ENCODE results near the gene DDX4.

Gene DDX4

GRCh38 chr5:55701462-55702103 is 36.3 kb upstream of the DDX4 start:
- H3K4me3 ChIP-seq (ENCODE audit: insufficient read depth in 1 of 2, low read depth in 1 of 2, low read length in 2 of 2): no peak overlapping the region
- H4K91ac ChIP-seq (ENCODE audit: low read length): no peak overlapping the region
- H3K27ac ChIP-seq (ENCODE audit: low read length, poor library complexity, severe bottlenecking): no peak overlapping the region
- H3K9ac ChIP-seq (ENCODE audit: low read length): no peak overlapping the region
- no peak overlapping the region for H3K23ac ChIP-seq (ENCODE audit: low read length in 2 of 2)
- H4K8ac ChIP-seq (ENCODE audit: low read length): no peak overlapping the region
- H2BK120ac ChIP-seq (ENCODE audit: low read depth, low read length): no peak overlapping the region
- H3K18ac ChIP-seq (ENCODE audit: low read depth in 1 of 2, low read length in 2 of 2): no peak overlapping the region
- no peak overlapping the region for H2BK12ac ChIP-seq (ENCODE audit: low read length in 2 of 2)
- H2AK5ac ChIP-seq (ENCODE audit: low read length, severe bottlenecking): no peak overlapping the region
- no peak for DNase-seq
- no peaks in the 10 kb centered on the region for H3K4me1 ChIP-seq (ENCODE audit: control insufficient read depth, insufficient read depth, low read depth, low read length)
- H2BK5ac ChIP-seq (ENCODE audit: low read depth, low read length, poor library complexity, severe bottlenecking): no peak overlapping the region
- H3K79me1 ChIP-seq (replicated peaks; ENCODE audit: low read length, poor library complexity, severe bottlenecking): peaks cover 2% of the 10 kb centered on the region
- H3K36me3 ChIP-seq (ENCODE audit: control insufficient read depth in 1 of 2, insufficient read depth in 2 of 2, low read depth in 1 of 2, low read length in 2 of 2): peaks cover 2 to 12% of the 10 kb centered on the region in 2 experiments
- H3K4me2 ChIP-seq (ENCODE audit: low read length, poor library complexity, severe bottlenecking): no peak overlapping the region
- 91% methylated on average over 1 of the region's 3 CpGs for WGBS
- no peaks in the 10 kb centered on the region for H3K9me3 ChIP-seq (ENCODE audit: control insufficient read depth, low read length)
- H2AFZ ChIP-seq (ENCODE audit: low read depth, low read length): no peak overlapping the region
- H3K4ac ChIP-seq (ENCODE audit: low read depth in 1 of 2, low read length in 2 of 2): no peak overlapping the region
- H2BK15ac ChIP-seq (ENCODE audit: low read depth, poor library complexity, severe bottlenecking): no peak overlapping the region
- H3K14ac ChIP-seq (ENCODE audit: low read length in 2 of 2): no peak overlapping the region
- no peaks in the 10 kb centered on the region for H3K27me3 ChIP-seq (ENCODE audit: control insufficient read depth in 1 of 2, insufficient read depth in 1 of 2, low read length in 2 of 2)

- no peak overlapping the region for H3K18ac ChIP-seq (ENCODE audit: low read depth in 1 of 2, low read length in 2 of 2)
- H2BK5ac ChIP-seq (ENCODE audit: low read depth, low read length, poor library complexity, severe bottlenecking): no peak overlapping the region
- H3K36me3 ChIP-seq (ENCODE audit: control insufficient read depth in 1 of 2, insufficient read depth in 2 of 2, low read depth in 1 of 2, low read length in 2 of 2): peaks cover 3 to 14% of the 10 kb centered on the region in 2 experiments
- H4K8ac ChIP-seq (ENCODE audit: low read length): no peak overlapping the region
- no peaks in the 10 kb centered on the region for H3K4me1 ChIP-seq (ENCODE audit: control insufficient read depth, insufficient read depth, low read depth, low read length)
- H4K91ac ChIP-seq (ENCODE audit: low read length): no peak overlapping the region
- no CpG with 5 or more reads among the region's 1 CpG for WGBS
- no peak overlapping the region for H2AK5ac ChIP-seq (ENCODE audit: low read length, severe bottlenecking)
- no peak overlapping the region for H2BK12ac ChIP-seq (ENCODE audit: low read length in 2 of 2)
- H2AFZ ChIP-seq (ENCODE audit: low read depth, low read length): no peak overlapping the region
- H3K14ac ChIP-seq (ENCODE audit: low read length in 2 of 2): no peak overlapping the region
- H3K4ac ChIP-seq (ENCODE audit: low read depth in 1 of 2, low read length in 2 of 2): no peak overlapping the region
- no peak overlapping the region for H3K27ac ChIP-seq (ENCODE audit: low read length, poor library complexity, severe bottlenecking)
- H3K23ac ChIP-seq (ENCODE audit: low read length in 2 of 2): no peak overlapping the region
- no peaks in the 10 kb centered on the region for H3K27me3 ChIP-seq (ENCODE audit: control insufficient read depth in 1 of 2, insufficient read depth in 1 of 2, low read length in 2 of 2)
- no peak overlapping the region for H3K4me2 ChIP-seq (ENCODE audit: low read length, poor library complexity, severe bottlenecking)
- H3K4me3 ChIP-seq (ENCODE audit: insufficient read depth in 1 of 2, low read depth in 1 of 2, low read length in 2 of 2): no peak overlapping the region
- no peak overlapping the region for H2BK15ac ChIP-seq (ENCODE audit: low read depth, poor library complexity, severe bottlenecking)
- peaks cover 5% of the 10 kb centered on the region for H3K79me1 ChIP-seq (replicated peaks; ENCODE audit: low read length, poor library complexity, severe bottlenecking)
- H2BK120ac ChIP-seq (ENCODE audit: low read depth, low read length): no peak overlapping the region
- no peak for DNase-seq
- H3K9me3 ChIP-seq (ENCODE audit: control insufficient read depth, low read length): no peaks in the 10 kb centered on the region
- H3K9ac ChIP-seq (ENCODE audit: low read length): no peak overlapping the region
Measured at GRCh38 chr5:55702598-55703345, 35.1 kb upstream of the DDX4 start.

- H3K27me3 ChIP-seq (ENCODE audit: control insufficient read depth in 1 of 2, insufficient read depth in 1 of 2, low read length in 2 of 2): no peaks in the 10 kb centered on the region
- H3K4ac ChIP-seq (ENCODE audit: low read depth in 1 of 2, low read length in 2 of 2): no peak overlapping the region
- no peak overlapping the region for H2BK12ac ChIP-seq (ENCODE audit: low read length in 2 of 2)
- H3K4me2 ChIP-seq (ENCODE audit: low read length, poor library complexity, severe bottlenecking): no peak overlapping the region
- no peak overlapping the region for H2BK120ac ChIP-seq (ENCODE audit: low read depth, low read length)
- no peak for DNase-seq
- H4K8ac ChIP-seq (ENCODE audit: low read length): no peak overlapping the region
- H2BK5ac ChIP-seq (ENCODE audit: low read depth, low read length, poor library complexity, severe bottlenecking): no peak overlapping the region
- H3K4me1 ChIP-seq (ENCODE audit: control insufficient read depth, insufficient read depth, low read depth, low read length): peaks cover under 1% of the 10 kb centered on the region
- H3K79me1 ChIP-seq (replicated peaks; ENCODE audit: low read length, poor library complexity, severe bottlenecking): peaks cover 11% of the 10 kb centered on the region
- H3K36me3 ChIP-seq (ENCODE audit: control insufficient read depth in 1 of 2, insufficient read depth in 2 of 2, low read depth in 1 of 2, low read length in 2 of 2): peaks cover 8 to 27% of the 10 kb centered on the region in 2 experiments
- no peak overlapping the region for H3K4me3 ChIP-seq (ENCODE audit: insufficient read depth in 1 of 2, low read depth in 1 of 2, low read length in 2 of 2)
- H4K91ac ChIP-seq (ENCODE audit: low read length): no peak overlapping the region
- H3K23ac ChIP-seq (ENCODE audit: low read length in 2 of 2): no peak overlapping the region
- H3K27ac ChIP-seq (ENCODE audit: low read length, poor library complexity, severe bottlenecking): no peak overlapping the region
- H3K18ac ChIP-seq (ENCODE audit: low read depth in 1 of 2, low read length in 2 of 2): no peak overlapping the region
- no peaks in the 10 kb centered on the region for H3K9me3 ChIP-seq (ENCODE audit: control insufficient read depth, low read length)
- no peak overlapping the region for H3K14ac ChIP-seq (ENCODE audit: low read length in 2 of 2)
- H2AK5ac ChIP-seq (ENCODE audit: low read length, severe bottlenecking): no peak overlapping the region
- no peak overlapping the region for H3K9ac ChIP-seq (ENCODE audit: low read length)
- H2BK15ac ChIP-seq (ENCODE audit: low read depth, poor library complexity, severe bottlenecking): no peak overlapping the region
- no peak overlapping the region for H2AFZ ChIP-seq (ENCODE audit: low read depth, low read length)
Measured at GRCh38 chr5:55706230-55706629, 31.6 kb upstream of the DDX4 start.

GRCh38 chr5:55708732-55709131 is 29.1 kb upstream of the DDX4 start:
- H2BK15ac ChIP-seq (ENCODE audit: low read depth, poor library complexity, severe bottlenecking): no peak overlapping the region
- H2BK120ac ChIP-seq (ENCODE audit: low read depth, low read length): no peak overlapping the region
- no peak overlapping the region for H3K9ac ChIP-seq (ENCODE audit: low read length)
- no peak overlapping the region for H3K14ac ChIP-seq (ENCODE audit: low read length in 2 of 2)
- no peak overlapping the region for H2BK12ac ChIP-seq (ENCODE audit: low read length in 2 of 2)
- no peak overlapping the region for H2AFZ ChIP-seq (ENCODE audit: low read depth, low read length)
- no peak overlapping the region for H3K4ac ChIP-seq (ENCODE audit: low read depth in 1 of 2, low read length in 2 of 2)
- no peak for DNase-seq
- no peak overlapping the region for H4K91ac ChIP-seq (ENCODE audit: low read length)
- no peak overlapping the region for H4K8ac ChIP-seq (ENCODE audit: low read length)
- no peak overlapping the region for H3K23ac ChIP-seq (ENCODE audit: low read length in 2 of 2)
- no peak overlapping the region for H2BK5ac ChIP-seq (ENCODE audit: low read depth, low read length, poor library complexity, severe bottlenecking)
- no peak overlapping the region for H3K18ac ChIP-seq (ENCODE audit: low read depth in 1 of 2, low read length in 2 of 2)
- H3K9me3 ChIP-seq (ENCODE audit: control insufficient read depth, low read length): no peaks in the 10 kb centered on the region
- no peaks in the 10 kb centered on the region for H3K27me3 ChIP-seq (ENCODE audit: control insufficient read depth in 1 of 2, insufficient read depth in 1 of 2, low read length in 2 of 2)
- H2AK5ac ChIP-seq (ENCODE audit: low read length, severe bottlenecking): no peak overlapping the region
- H3K79me1 ChIP-seq (replicated peaks; ENCODE audit: low read length, poor library complexity, severe bottlenecking): peaks cover 19% of the 10 kb centered on the region
- no peak overlapping the region for H3K4me3 ChIP-seq (ENCODE audit: insufficient read depth in 1 of 2, low read depth in 1 of 2, low read length in 2 of 2)
- H3K27ac ChIP-seq (ENCODE audit: low read length, poor library complexity, severe bottlenecking): no peak overlapping the region
- peaks cover 4% of the 10 kb centered on the region for H3K4me1 ChIP-seq (ENCODE audit: control insufficient read depth, insufficient read depth, low read depth, low read length)
- H3K4me2 ChIP-seq (ENCODE audit: low read length, poor library complexity, severe bottlenecking): no peak overlapping the region
- peaks cover 7 to 23% of the 10 kb centered on the region in 2 experiments for H3K36me3 ChIP-seq (ENCODE audit: control insufficient read depth in 1 of 2, insufficient read depth in 2 of 2, low read depth in 1 of 2, low read length in 2 of 2)

Data from mesenchymal stem cell (in vitro differentiated cells and primary cell).